Testis (tissue), 2 donors: ENCODE data around the gene FGF9.

Experiments
- POLR2A ChIP-seq: fragments of 450-650 bp; IDR thresholded peaks from one replicate; pipeline ENCODE4 v1.6.1; 2017; ENCODE audit warnings: antibody characterized with exemption, mild to moderate bottlenecking, moderate library complexity
- TF ChIP-seq, protein P1 (sequence below), 3 experiments: fragments of 450-650 bp in 2 of 3; fragments of 200-600 bp in 1 of 3; sonication (generic) in 1 of 3; IDR thresholded peaks; one replicate each; pipeline ENCODE4 v1.5.1; 2016 to 2019; ENCODE audit warnings: antibody characterized with exemption in 3 of 3, mild to moderate bottlenecking in 2 of 3, moderate library complexity in 1 of 3

DNA sequence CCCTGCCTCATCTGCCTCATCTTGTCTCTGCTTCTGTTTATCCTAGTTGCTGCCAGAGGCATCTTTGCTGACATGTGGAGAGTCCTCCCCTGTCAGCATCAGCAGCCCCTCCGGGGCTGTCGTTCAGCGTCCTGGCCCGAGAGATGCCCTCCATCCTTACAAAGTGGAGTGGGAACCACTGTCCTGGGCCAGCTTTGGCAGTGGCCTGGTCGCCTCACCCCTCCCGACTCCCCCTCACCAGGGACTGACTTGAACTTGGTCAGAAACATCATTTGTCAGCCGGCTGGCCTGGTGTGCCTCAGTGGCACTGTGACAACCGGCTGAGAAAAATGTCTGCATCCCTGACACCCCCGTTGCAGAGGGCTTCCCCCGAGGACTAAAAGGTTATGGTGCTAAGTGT lies 20.6 kb downstream of the FGF9 start:
- TF ChIP-seq, protein P1, sequence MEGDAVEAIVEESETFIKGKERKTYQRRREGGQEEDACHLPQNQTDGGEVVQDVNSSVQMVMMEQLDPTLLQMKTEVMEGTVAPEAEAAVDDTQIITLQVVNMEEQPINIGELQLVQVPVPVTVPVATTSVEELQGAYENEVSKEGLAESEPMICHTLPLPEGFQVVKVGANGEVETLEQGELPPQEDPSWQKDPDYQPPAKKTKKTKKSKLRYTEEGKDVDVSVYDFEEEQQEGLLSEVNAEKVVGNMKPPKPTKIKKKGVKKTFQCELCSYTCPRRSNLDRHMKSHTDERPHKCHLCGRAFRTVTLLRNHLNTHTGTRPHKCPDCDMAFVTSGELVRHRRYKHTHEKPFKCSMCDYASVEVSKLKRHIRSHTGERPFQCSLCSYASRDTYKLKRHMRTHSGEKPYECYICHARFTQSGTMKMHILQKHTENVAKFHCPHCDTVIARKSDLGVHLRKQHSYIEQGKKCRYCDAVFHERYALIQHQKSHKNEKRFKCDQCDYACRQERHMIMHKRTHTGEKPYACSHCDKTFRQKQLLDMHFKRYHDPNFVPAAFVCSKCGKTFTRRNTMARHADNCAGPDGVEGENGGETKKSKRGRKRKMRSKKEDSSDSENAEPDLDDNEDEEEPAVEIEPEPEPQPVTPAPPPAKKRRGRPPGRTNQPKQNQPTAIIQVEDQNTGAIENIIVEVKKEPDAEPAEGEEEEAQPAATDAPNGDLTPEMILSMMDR (IDR thresholded peaks at IDR 0.05), result no peak
- TF ChIP-seq POLR2A, result no peak
